H1 (cell line): ENCODE data around the gene CFAP97. TPM values are rescaled to one million over a fixed set of nuclear protein-coding genes. Genes with fewer than 3 reads are reported as not detected.

ENCODE experiments used
- CTCF ChIA-PET: fragments of 300-600 bp; sonication (Branson Sonifier 250); formaldehyde crosslinking; loops from one replicate; lab custom pipeline; 2021; ENCODE audit not compliant: partially characterized antibody; lab: Charles Lee
- POLR2A ChIA-PET: fragments of 300-600 bp; sonication (Branson Sonifier 250); formaldehyde crosslinking; loops from one replicate; lab custom pipeline; 2021; ENCODE audit warnings: inconsistent platforms; ENCODE audit not compliant: partially characterized antibody; lab: Charles Lee
- DNase-seq, 2 experiments: peaks; one replicate each; pipeline versions ENCODE4 v3.0.0 to v3.0.0-alpha.2; 2010 to 2022; ENCODE audit warnings: low spot score in 2 of 2, low read depth in 1 of 2, mixed read lengths in 1 of 2
- FAIRE-seq: peaks from 2 replicates; lab custom pipeline; 2011; peaks lifted over from hg19 to GRCh38; lab: Jason Lieb, UNC
- H2AFZ ChIP-seq: 2 replicates; pipeline ENCODE4 v1.8.1; 2012; ENCODE audit warnings: low read length, inconsistent platforms
- H2AK5ac ChIP-seq: 2 replicates; pipeline ENCODE4 v1.6.1; 2013; ENCODE audit warnings: low read depth, low read length
- H2BK120ac ChIP-seq: replicated peaks from 2 replicates; pipeline ENCODE3; 2013; ENCODE audit warnings: low read depth, low read length, inconsistent platforms
- H2BK12ac ChIP-seq: 2 replicates; pipeline ENCODE4 v1.6.1; 2013; ENCODE audit warnings: low read depth, low read length
- H2BK15ac ChIP-seq: 2 replicates; pipeline ENCODE4 v1.6.1; 2013; ENCODE audit warnings: low read length
- H2BK20ac ChIP-seq: 2 replicates; pipeline ENCODE4 v1.6.1; 2013; ENCODE audit warnings: low read length
- H2BK5ac ChIP-seq: 2 replicates; pipeline ENCODE4 v1.6.1; 2013; ENCODE audit warnings: low read depth, low read length
- H3K14ac ChIP-seq: 2 replicates; pipeline ENCODE4 v1.6.1; 2013; ENCODE audit warnings: inconsistent platforms; ENCODE audit not compliant: insufficient read length
- H3K18ac ChIP-seq: 2 replicates; pipeline ENCODE4 v1.6.1; 2013; ENCODE audit warnings: low read length; ENCODE audit errors: extremely low read depth
- H3K23ac ChIP-seq: 2 replicates; pipeline ENCODE4 v1.6.1; 2013; ENCODE audit warnings: inconsistent platforms; ENCODE audit not compliant: insufficient read length
- H3K23me2 ChIP-seq: 2 replicates; pipeline ENCODE4 v1.6.1; 2013; ENCODE audit warnings: low read depth, low read length
- H3K27ac ChIP-seq: 2 replicates; pipeline ENCODE4 v1.6.1; 2011; ENCODE audit warnings: low read depth, low read length, inconsistent platforms
- H3K27me3 ChIP-seq, 4 experiments: replicated peaks in 1 of 4; 1 replicate in 1 of 4; 2 replicates in 3 of 4; pipeline versions ENCODE4 v1.6.1 to v1.8.1; 2011 to 2013; ENCODE audit warnings: low read length in 3 of 4, mild to moderate bottlenecking in 3 of 4, inconsistent platforms in 2 of 4, mixed read lengths in 2 of 4, moderate library complexity in 1 of 4; ENCODE audit not compliant: control insufficient read depth in 3 of 4, insufficient read depth in 3 of 4; ENCODE audit errors: extremely low read depth in 1 of 4
- H3K36me3 ChIP-seq, 4 experiments: 2 replicates each; pipeline versions ENCODE4 v1.6.1 to v1.8.1; 2011 to 2013; ENCODE audit warnings: mild to moderate bottlenecking in 4 of 4, low read length in 3 of 4, moderate library complexity in 2 of 4, control low read depth in 1 of 4, inconsistent platforms in 1 of 4; ENCODE audit not compliant: insufficient read depth in 4 of 4, control insufficient read depth in 2 of 4
- H3K4ac ChIP-seq: replicated peaks from 2 replicates; pipeline ENCODE3; 2013; ENCODE audit warnings: low read length, low read depth, mixed read lengths, inconsistent platforms; ENCODE audit not compliant: insufficient read length
- H3K4me1 ChIP-seq, 4 experiments: replicated peaks in 1 of 4; 1 replicate in 1 of 4; 2 replicates in 3 of 4; pipeline versions ENCODE4 v1.6.1 to v1.8.1; 2011 to 2013; ENCODE audit warnings: low read length in 3 of 4, inconsistent platforms in 2 of 4, mixed read lengths in 1 of 4; ENCODE audit not compliant: insufficient read depth in 4 of 4, control insufficient read depth in 3 of 4
- H3K4me2 ChIP-seq, 2 experiments: 2 replicates each; pipeline versions ENCODE4 v1.6.1 to v1.8.1; 2011 to 2013; ENCODE audit warnings: low read depth in 2 of 2, low read length in 2 of 2, control low read depth in 1 of 2, inconsistent platforms in 1 of 2, mild to moderate bottlenecking in 1 of 2; ENCODE audit not compliant: insufficient read depth in 1 of 2
- H3K4me3 ChIP-seq, 4 experiments: fragments of 200-600, 300-600 bp in 1 of 4; sonication (generic), shearing (Covaris generic), sonication (Bioruptor Twin) in 1 of 4; 2 replicates each; pipeline versions ENCODE4 v1.5.1 to v1.8.1; 2011 to 2016; ENCODE audit warnings: low read length in 4 of 4, low read depth in 3 of 4, control low read depth in 2 of 4, inconsistent platforms in 2 of 4, mild to moderate bottlenecking in 2 of 4, mixed read lengths in 1 of 4, moderate library complexity in 1 of 4; ENCODE audit not compliant: insufficient read depth in 2 of 4; ENCODE audit errors: extremely low read depth in 1 of 4
- H3K56ac ChIP-seq: replicated peaks from 2 replicates; pipeline ENCODE3; 2013; ENCODE audit warnings: low read depth, mild to moderate bottlenecking, mixed read lengths, low read length, inconsistent platforms; ENCODE audit not compliant: insufficient read length
- H3K79me1 ChIP-seq: 2 replicates; pipeline ENCODE4 v1.6.1; 2013; ENCODE audit warnings: low read depth, low read length, control low read depth
- H3K79me2 ChIP-seq, 2 experiments: 2 replicates each; pipeline versions ENCODE4 v1.6.1 to v1.8.1; 2012 to 2013; ENCODE audit warnings: low read length in 2 of 2, mild to moderate bottlenecking in 2 of 2, inconsistent platforms in 1 of 2; ENCODE audit not compliant: insufficient read depth in 2 of 2, control insufficient read depth in 1 of 2
- H3K9ac ChIP-seq, 4 experiments: replicated peaks in 1 of 4; 1 replicate in 1 of 4; 2 replicates in 3 of 4; pipeline versions ENCODE4 v1.6.1 to v1.8.1; 2011 to 2013; ENCODE audit warnings: low read depth in 3 of 4, low read length in 3 of 4, control low read depth in 2 of 4, mild to moderate bottlenecking in 2 of 4, moderate library complexity in 2 of 4, inconsistent platforms in 1 of 4; ENCODE audit errors: extremely low read depth in 1 of 4
- H3K9me3 ChIP-seq, 2 experiments: 2 replicates each; pipeline versions ENCODE4 v1.6.1 to v1.8.1; 2012 to 2013; ENCODE audit warnings: mild to moderate bottlenecking in 2 of 2, moderate library complexity in 2 of 2, control low read depth in 1 of 2, inconsistent platforms in 1 of 2, low read depth in 1 of 2, low read length in 1 of 2, mixed read lengths in 1 of 2; ENCODE audit not compliant: insufficient read depth in 2 of 2
- H4K20me1 ChIP-seq, 2 experiments: replicated peaks in 1 of 2; 2 replicates each; pipeline versions ENCODE3 to v1.8.1; 2011 to 2013; ENCODE audit warnings: inconsistent platforms in 2 of 2, low read length in 2 of 2, mild to moderate bottlenecking in 1 of 2; ENCODE audit not compliant: insufficient read depth in 2 of 2, control insufficient read depth in 1 of 2
- H4K5ac ChIP-seq: 2 replicates; pipeline ENCODE4 v1.6.1; 2013; ENCODE audit warnings: low read length, low read depth, mixed read lengths, inconsistent platforms; ENCODE audit not compliant: insufficient read length
- H4K8ac ChIP-seq: 2 replicates; pipeline ENCODE4 v1.8.0; 2013; ENCODE audit warnings: mild to moderate bottlenecking, moderate library complexity, low read length, inconsistent platforms; ENCODE audit not compliant: insufficient read depth; ENCODE audit errors: extremely low read depth
- H4K91ac ChIP-seq: replicated peaks from 2 replicates; pipeline ENCODE3; 2013; ENCODE audit warnings: low read length, mixed read lengths, inconsistent platforms; ENCODE audit not compliant: insufficient read length
- BACH1 ChIP-seq: IDR thresholded peaks from 2 replicates; pipeline ENCODE4 v1.6.1; 2012; ENCODE audit warnings: low read length, improper control_type of control experiment
- CBX5 ChIP-seq: fragments of 300-800, 300-1000 bp; sonication (generic); IDR thresholded peaks from 2 replicates; pipeline ENCODE4 v1.7.1; 2016; ENCODE audit warnings: antibody characterized with exemption, low read length, low read depth
- CTCF ChIP-seq, 3 experiments: IDR thresholded peaks; 1 replicate in 2 of 3; 2 replicates in 1 of 3; pipeline versions ENCODE4 v1.5.1 to v1.6.1; 2011; ENCODE audit warnings: low read length in 3 of 3, mild to moderate bottlenecking in 3 of 3, inconsistent platforms in 2 of 3, low read depth in 1 of 3, moderate library complexity in 1 of 3; ENCODE audit not compliant: insufficient read depth in 1 of 3; ENCODE audit errors: control extremely low read depth in 1 of 3
- EP300 ChIP-seq, 2 experiments: IDR thresholded peaks; 1 replicate in 1 of 2; 2 replicates in 1 of 2; pipeline ENCODE4 v1.6.1; 2011 to 2012; ENCODE audit warnings: low read depth in 2 of 2, low read length in 2 of 2, mild to moderate bottlenecking in 2 of 2, borderline replicate concordance in 1 of 2, inconsistent platforms in 1 of 2, moderate library complexity in 1 of 2
- FOSL1 ChIP-seq: IDR thresholded peaks from 2 replicates; pipeline ENCODE4 v1.6.1; 2011; ENCODE audit warnings: mild to moderate bottlenecking, low read depth, low read length, moderate library complexity; ENCODE audit not compliant: insufficient read depth
- GTF2F1 ChIP-seq: IDR thresholded peaks from 2 replicates; pipeline ENCODE4 v1.6.1; 2012; ENCODE audit warnings: low read depth, low read length, improper control_type of control experiment, borderline replicate concordance
- JUN ChIP-seq: IDR thresholded peaks from 2 replicates; pipeline ENCODE4 v1.6.1; 2011; ENCODE audit warnings: low read depth, mild to moderate bottlenecking, improper control_type of control experiment, low read length
- MAX ChIP-seq: IDR thresholded peaks from 2 replicates; pipeline ENCODE4 v1.6.1; 2012; ENCODE audit warnings: inconsistent platforms
- TBP ChIP-seq: IDR thresholded peaks from 2 replicates; pipeline ENCODE4 v1.6.1; 2011; ENCODE audit warnings: low read depth, low read length, improper control_type of control experiment
- WGBS, 2 experiments: shearing (Covaris generic) in 1 of 2; methylation state at CpG; one replicate each; pipeline versions ENCODE4 v1.1.6 to v1.1.7; 2013 to 2015; ENCODE audit warnings: low lambda C conversion rate in 2 of 2, mixed read lengths in 2 of 2, inconsistent platforms in 1 of 2, low coverage in 1 of 2, missing lambda C conversion rate in 1 of 2; ENCODE audit not compliant: insufficient replicate concordance in 2 of 2, insufficient coverage in 1 of 2, insufficient read length in 1 of 2; ENCODE audit errors: extremely low coverage in 1 of 2, missing lambda C conversion rate in 1 of 2; 5-methylcytosine and 5-hydroxymethylcytosine counted together
- polyA plus RNA-seq, 7 experiments: library from polyadenylated mRNA; depleted of rRNA in 3 of 7; stranded (reverse) in 5 of 7; unstranded in 2 of 7; fragments of >200 nt in 5 of 7; fragments of 200-250 nt in 2 of 7; gene quantifications; 1 replicate in 5 of 7; 2 replicates in 1 of 7; 4 replicates in 1 of 7; pipeline versions ENCODE4 v1.2.1 to v1.2.3, GENCODE V29; 2011 to 2013; ENCODE audit warnings: missing spikeins in 2 of 7, mixed read lengths in 2 of 7
- total RNA-seq: library from RNA; stranded (reverse); fragmentation: NEBNext Ultra II Directional; extraction: Animal tissue kit (Norgen Biotek cat#: 25700); gene quantifications from 2 replicates; pipeline ENCODE4 v1.2.1, GENCODE V29; 2021

Gene CFAP97
- total and polyA plus RNA-seq, 2 of the 8 experiments (the other 6 are each of a cell fraction or from before 2014, with no cell fraction given): 9.2 to 40.4 TPM

- H3K79me2 ChIP-seq: peaks cover 0 to 36% of the 10 kb centered on the region in 2 experiments; a peak in 3 of 4 replicates
Measured at GRCh38 chr4:185232370-185232769, 28.6 kb upstream of the CFAP97 start.

More at GRCh38 chr4:185232370-185232769, 28.6 kb upstream of the CFAP97 start:
- H3K56ac ChIP-seq: no peak overlapping the region
- POLR2A ChIA-PET: no interaction called here
- H3K14ac ChIP-seq: no peak overlapping the region
- no peaks in the 10 kb centered on the region; a peak in 1 of 7 replicates for H3K4me1 ChIP-seq
- no peak overlapping the region for H4K91ac ChIP-seq
- DNase-seq (no peak), FAIRE-seq (no peak)
- H3K27ac ChIP-seq: no peak overlapping the region
- TF ChIP-seq EP300 (IDR thresholded peaks at IDR 0.05; ENCODE audit: borderline replicate concordance in 1 of 2, low read depth in 2 of 2, low read length in 2 of 2): no peak
- TF ChIP-seq CBX5: no peak
- no peak for TF ChIP-seq FOSL1
- TF ChIP-seq GTF2F1: no peak
- no peak for TF ChIP-seq BACH1
- TF ChIP-seq JUN: no peak
- TF ChIP-seq TBP: no peak
- TF ChIP-seq MAX: no peak
- no peak for TF ChIP-seq CTCF (IDR thresholded peaks at IDR 0.05; ENCODE audit: control extremely low read depth in 1 of 3, insufficient read depth in 1 of 3, low read depth in 1 of 3, low read length in 3 of 3)
- H3K18ac ChIP-seq: no peak overlapping the region
- no peak overlapping the region for H2AFZ ChIP-seq
- no peak overlapping the region for H2AK5ac ChIP-seq
- no peak overlapping the region for H2BK15ac ChIP-seq
- H3K9me3 ChIP-seq: no peaks in the 10 kb centered on the region
- no peak overlapping the region for H4K8ac ChIP-seq
- no peak overlapping the region for H2BK12ac ChIP-seq
- H4K20me1 ChIP-seq: peaks cover 0 to 7% of the 10 kb centered on the region in 2 experiments
- H2BK5ac ChIP-seq: no peak overlapping the region
- 88 to 100% methylated on average over 1 to 6 of the region's 6 CpGs for WGBS, 2 experiments
- H2BK20ac ChIP-seq: no peak overlapping the region
- no peak overlapping the region for H4K5ac ChIP-seq
- H3K23me2 ChIP-seq: no peaks in the 10 kb centered on the region
- no peak overlapping the region for H3K23ac ChIP-seq
- CTCF ChIA-PET: no interaction called here
- H3K4me3 ChIP-seq: no peak overlapping the region
- no peak overlapping the region for H3K4me2 ChIP-seq
- H2BK120ac ChIP-seq: no peak overlapping the region
- peaks cover 10% of the 10 kb centered on the region; the same call in 1 of the 2 replicates for H3K79me1 ChIP-seq
- H3K4ac ChIP-seq: no peak overlapping the region
- H3K27me3 ChIP-seq: no peaks in the 10 kb centered on the region
- H3K9ac ChIP-seq: no peak overlapping the region
- H3K36me3 ChIP-seq: no peaks in the 10 kb centered on the region; a peak in 2 of 8 replicates
